HepG2 (cell line): ENCODE results near the gene RBCK1. TPM values are rescaled to one million over a fixed set of nuclear protein-coding genes. Genes with fewer than 3 reads are reported as not detected.

ENCODE experiments used
- BCL6 ChIP-seq: IDR thresholded peaks from 2 replicates; pipeline ENCODE4 v1.6.1; 2016; ENCODE audit warnings: missing genetic modification reagents, missing compliant biosample characterization
- HMG20A ChIP-seq: IDR thresholded peaks from 2 replicates; pipeline ENCODE4 v1.6.1; 2016; ENCODE audit warnings: borderline replicate concordance
- HNF4A ChIP-seq: sonication (generic); formaldehyde crosslinking; IDR thresholded peaks from 2 replicates; pipeline ENCODE4 v1.4.0; 2020; ENCODE audit warnings: missing genetic modification reagents
- ISX ChIP-seq: sonication (generic); formaldehyde crosslinking; conservative IDR thresholded peaks from 2 replicates; pipeline ENCODE4 v1.5.0; 2020; ENCODE audit warnings: missing genetic modification reagents
- ZNF142 ChIP-seq: sonication (generic); formaldehyde crosslinking; IDR thresholded peaks from 2 replicates; pipeline ENCODE4 v1.4.0; 2020; ENCODE audit warnings: missing genetic modification reagents
- ZNF687 ChIP-seq: sonication (generic); formaldehyde crosslinking; IDR thresholded peaks from 2 replicates; pipeline ENCODE4 v1.5.1; 2020; ENCODE audit warnings: mild to moderate bottlenecking, missing genetic modification reagents, moderate library complexity
- ZNF7 ChIP-seq: IDR thresholded peaks from 2 replicates; pipeline ENCODE4 v1.6.1; 2016; ENCODE audit warnings: missing biosample characterization, missing genetic modification reagents
- polyA plus RNA-seq, 8 experiments: library from polyadenylated mRNA; depleted of rRNA in 3 of 8; stranded (reverse) in 7 of 8; unstranded in 1 of 8; fragments of >200 nt; fragmentation: Illumina TruSeq in 4 of 8; extraction: Trizol in 4 of 8; gene quantifications; 2 replicates each; pipeline versions ENCODE4 v1.2.1 to v1.2.3, GENCODE V29; 2011 to 2016; ENCODE audit warnings: low read depth in 4 of 8, missing spikeins in 1 of 8, mixed read lengths in 1 of 8; ENCODE audit not compliant: insufficient read depth in 1 of 8
- total RNA-seq, 5 experiments: library from RNA; depleted of rRNA; stranded (reverse); fragments of >200 nt; fragmentation: Illumina TruSeq; extraction: Trizol; gene quantifications; 2 replicates each; pipeline ENCODE4 v1.2.3, GENCODE V29; 2016; ENCODE audit warnings: low read depth in 1 of 5
- TF ChIP-seq, protein P1 (sequence below): sonication (generic); formaldehyde crosslinking; IDR thresholded peaks from 2 replicates; pipeline ENCODE4 v1.5.1; 2020; ENCODE audit warnings: missing genetic modification reagents, mild to moderate bottlenecking, borderline replicate concordance
- TF ChIP-seq, protein P2 (sequence below): sonication (generic); formaldehyde crosslinking; conservative IDR thresholded peaks from 2 replicates; pipeline ENCODE4 v1.4.0; 2020; ENCODE audit warnings: mild to moderate bottlenecking, missing genetic modification reagents, moderate library complexity
- TF ChIP-seq, protein P3 (sequence below), 2 experiments: fragments of 450-650 bp in 1 of 2; sonication (generic) in 1 of 2; formaldehyde crosslinking; IDR thresholded peaks; 2 replicates each; pipeline versions ENCODE4 v1.5.0 to v1.8.0; 2020 to 2022; ENCODE audit warnings: mild to moderate bottlenecking in 1 of 2, missing genetic modification reagents in 1 of 2

Gene RBCK1
- total and polyA plus RNA-seq, 2 of the 13 experiments (the other 11 are each of a cell fraction or from before 2014, with no cell fraction given) = 149 to 215 TPM

- TF ChIP-seq BCL6 (CRISPR knock-in tag) (0 out of 2 replicates have a peak, but pooled peaks have one; percentile 14), HNF4A (no peak), ISX (CRISPR knock-in tag) (no peak), ZNF7 (CRISPR knock-in tag) (no peak), HMG20A (CRISPR knock-in tag) (no peak), ZNF142 (CRISPR knock-in tag) (no peak), ZNF687 (no peak)
- TF ChIP-seq, protein P1, sequence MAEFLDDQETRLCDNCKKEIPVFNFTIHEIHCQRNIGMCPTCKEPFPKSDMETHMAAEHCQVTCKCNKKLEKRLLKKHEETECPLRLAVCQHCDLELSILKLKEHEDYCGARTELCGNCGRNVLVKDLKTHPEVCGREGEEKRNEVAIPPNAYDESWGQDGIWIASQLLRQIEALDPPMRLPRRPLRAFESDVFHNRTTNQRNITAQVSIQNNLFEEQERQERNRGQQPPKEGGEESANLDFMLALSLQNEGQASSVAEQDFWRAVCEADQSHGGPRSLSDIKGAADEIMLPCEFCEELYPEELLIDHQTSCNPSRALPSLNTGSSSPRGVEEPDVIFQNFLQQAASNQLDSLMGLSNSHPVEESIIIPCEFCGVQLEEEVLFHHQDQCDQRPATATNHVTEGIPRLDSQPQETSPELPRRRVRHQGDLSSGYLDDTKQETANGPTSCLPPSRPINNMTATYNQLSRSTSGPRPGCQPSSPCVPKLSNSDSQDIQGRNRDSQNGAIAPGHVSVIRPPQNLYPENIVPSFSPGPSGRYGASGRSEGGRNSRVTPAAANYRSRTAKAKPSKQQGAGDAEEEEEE (CRISPR knock-in tag) = no peak
- TF ChIP-seq, protein P2, sequence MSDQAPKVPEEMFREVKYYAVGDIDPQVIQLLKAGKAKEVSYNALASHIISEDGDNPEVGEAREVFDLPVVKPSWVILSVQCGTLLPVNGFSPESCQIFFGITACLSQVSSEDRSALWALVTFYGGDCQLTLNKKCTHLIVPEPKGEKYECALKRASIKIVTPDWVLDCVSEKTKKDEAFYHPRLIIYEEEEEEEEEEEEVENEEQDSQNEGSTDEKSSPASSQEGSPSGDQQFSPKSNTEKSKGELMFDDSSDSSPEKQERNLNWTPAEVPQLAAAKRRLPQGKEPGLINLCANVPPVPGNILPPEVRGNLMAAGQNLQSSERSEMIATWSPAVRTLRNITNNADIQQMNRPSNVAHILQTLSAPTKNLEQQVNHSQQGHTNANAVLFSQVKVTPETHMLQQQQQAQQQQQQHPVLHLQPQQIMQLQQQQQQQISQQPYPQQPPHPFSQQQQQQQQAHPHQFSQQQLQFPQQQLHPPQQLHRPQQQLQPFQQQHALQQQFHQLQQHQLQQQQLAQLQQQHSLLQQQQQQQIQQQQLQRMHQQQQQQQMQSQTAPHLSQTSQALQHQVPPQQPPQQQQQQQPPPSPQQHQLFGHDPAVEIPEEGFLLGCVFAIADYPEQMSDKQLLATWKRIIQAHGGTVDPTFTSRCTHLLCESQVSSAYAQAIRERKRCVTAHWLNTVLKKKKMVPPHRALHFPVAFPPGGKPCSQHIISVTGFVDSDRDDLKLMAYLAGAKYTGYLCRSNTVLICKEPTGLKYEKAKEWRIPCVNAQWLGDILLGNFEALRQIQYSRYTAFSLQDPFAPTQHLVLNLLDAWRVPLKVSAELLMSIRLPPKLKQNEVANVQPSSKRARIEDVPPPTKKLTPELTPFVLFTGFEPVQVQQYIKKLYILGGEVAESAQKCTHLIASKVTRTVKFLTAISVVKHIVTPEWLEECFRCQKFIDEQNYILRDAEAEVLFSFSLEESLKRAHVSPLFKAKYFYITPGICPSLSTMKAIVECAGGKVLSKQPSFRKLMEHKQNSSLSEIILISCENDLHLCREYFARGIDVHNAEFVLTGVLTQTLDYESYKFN (CRISPR knock-in tag) = no peak
- TF ChIP-seq, protein P3, sequence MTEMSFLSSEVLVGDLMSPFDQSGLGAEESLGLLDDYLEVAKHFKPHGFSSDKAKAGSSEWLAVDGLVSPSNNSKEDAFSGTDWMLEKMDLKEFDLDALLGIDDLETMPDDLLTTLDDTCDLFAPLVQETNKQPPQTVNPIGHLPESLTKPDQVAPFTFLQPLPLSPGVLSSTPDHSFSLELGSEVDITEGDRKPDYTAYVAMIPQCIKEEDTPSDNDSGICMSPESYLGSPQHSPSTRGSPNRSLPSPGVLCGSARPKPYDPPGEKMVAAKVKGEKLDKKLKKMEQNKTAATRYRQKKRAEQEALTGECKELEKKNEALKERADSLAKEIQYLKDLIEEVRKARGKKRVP (CRISPR knock-in tag; IDR thresholded peaks at IDR 0.05) = 0 out of 4 replicates have a peak, but pooled peaks of 1 of the 2 experiments have one; percentile 36
Observed at GRCh38 chr20:368915-369314, 39.2 kb upstream of the RBCK1 start (continued).
